GM21360 (cell line): ENCODE results near the gene UFD1.

Source experiments
- ATAC-seq: cut with Tn5 transposase; IDR thresholded peaks from one replicate; pipeline ENCODE4 v1.9.1; 2021; ENCODE audit warnings: mild to moderate bottlenecking, moderate library complexity; ENCODE audit not compliant: unreplicated experiment

UFD1 gene

DNA sequence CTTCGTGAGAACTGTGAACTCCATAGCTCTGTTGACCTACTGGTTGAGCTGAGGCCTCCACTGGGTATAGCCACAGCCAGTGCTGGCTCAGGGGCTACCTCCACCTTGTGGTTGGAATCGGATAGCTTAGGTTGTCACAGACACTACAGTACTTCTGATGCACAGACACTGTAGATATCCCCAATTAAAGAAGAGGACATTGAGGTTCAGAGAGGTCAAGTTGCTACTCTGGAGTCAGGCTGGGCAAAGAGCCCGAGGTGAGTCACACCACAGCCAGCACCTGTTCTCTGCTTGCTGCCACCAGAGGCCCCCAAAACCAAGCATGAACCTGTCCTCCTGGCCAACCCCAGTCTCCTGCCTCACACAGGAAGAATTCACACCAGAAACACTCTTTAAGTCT is 5.4 kb downstream of the UFD1 start:
- no peak for ATAC-seq

DNA sequence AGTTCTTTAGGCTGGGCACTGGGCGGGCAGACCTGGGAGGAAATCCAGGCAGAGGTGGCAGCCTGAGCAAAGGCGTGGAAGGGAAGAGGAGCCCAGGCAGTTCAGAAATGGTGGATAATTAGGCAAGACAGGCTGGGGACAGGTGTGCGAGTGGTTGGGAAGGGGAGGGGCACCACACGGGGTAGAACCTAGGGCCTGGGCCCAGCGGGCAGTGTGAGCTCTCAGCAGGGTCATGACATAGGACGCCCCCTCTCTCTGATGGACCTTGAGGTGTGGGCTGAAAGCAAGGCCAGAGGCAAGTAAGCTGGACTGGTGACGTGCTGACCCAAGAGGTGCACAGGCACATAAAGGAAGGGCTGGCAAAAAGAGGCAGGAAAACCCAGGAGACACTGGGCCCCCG is 6.8 kb downstream of the UFD1 start:
- no peak for ATAC-seq

DNA sequence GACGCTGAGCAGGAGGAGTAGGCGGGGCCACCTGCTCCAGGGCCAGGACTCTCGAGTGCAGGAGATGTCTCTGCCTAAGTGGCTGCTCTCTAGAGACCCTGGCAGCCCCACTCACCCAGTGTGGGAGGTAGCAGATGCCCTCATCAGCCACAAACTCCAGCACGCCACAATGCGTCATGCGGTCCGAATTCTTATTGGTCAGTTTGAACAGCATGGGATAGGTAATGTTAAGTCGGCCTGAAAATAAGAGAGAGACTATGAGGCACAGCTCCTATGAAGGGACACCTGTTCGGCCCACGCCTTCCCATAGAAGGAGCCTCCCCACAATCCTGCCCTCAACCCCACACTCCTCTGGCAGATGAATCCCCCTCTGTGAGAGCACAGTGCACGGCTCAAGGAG is 7.4 kb downstream of the UFD1 start:
- ATAC-seq: no peak

DNA sequence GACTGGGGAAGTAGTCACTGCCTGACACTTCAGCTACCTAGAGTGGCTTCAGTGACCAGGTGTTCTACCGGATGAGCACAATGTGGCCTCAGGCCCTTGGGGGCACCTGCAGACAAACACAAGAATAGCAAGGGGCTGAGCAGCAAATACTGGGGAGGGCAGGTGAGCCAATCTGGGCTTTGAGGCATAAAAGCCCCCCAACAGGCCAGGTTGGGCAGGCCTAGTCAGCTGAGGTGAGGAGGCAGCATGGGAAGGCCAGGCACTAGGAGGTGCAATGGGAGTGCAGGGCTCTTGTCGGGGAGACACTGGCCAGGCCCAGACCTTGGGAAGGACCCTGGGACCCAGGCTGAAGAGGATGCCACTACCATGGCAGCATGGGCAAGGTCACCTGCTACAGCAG is 9.0 kb downstream of the UFD1 start:
- no peak for ATAC-seq

DNA sequence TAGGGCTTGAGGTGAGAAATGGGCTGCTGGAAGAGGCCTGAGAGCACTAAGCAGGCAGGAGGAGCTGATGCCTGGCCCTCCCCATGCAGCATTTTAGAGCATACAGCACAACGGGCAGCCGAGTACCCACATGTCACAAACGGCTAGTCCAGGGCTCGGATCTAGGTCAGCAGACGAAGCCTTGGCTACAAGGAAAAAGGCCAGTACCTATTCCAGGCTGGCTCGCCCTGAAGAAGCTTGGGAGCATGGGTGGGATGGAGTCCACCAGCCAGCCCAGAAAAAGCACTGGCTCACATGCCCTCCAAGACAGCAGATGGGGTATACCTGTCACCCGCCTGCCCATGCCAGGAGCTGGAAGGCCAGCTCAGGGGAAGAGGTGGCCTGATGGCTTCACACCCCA is 9.6 kb downstream of the UFD1 start:
- no peak for ATAC-seq

DNA sequence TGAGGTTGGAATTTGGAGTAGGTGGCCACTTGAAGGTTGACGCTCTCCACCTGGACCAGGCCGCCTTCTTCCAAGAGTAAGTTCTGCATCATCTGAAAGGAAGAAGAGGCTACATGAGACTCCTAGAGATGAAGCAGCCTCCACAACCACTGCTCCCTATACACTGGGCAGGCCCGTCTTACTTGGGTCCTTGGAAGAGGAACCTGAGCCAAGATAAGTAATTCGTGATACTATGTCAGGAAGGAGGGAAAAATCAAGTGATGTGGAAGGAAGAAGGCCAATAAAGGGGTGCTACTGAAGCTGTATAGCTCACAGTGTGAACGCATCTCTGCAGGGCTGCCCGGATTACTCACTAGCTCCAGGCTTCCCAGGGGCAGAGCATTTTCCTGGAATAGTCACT is 11.1 kb downstream of the UFD1 start:
- ATAC-seq: no peak

DNA sequence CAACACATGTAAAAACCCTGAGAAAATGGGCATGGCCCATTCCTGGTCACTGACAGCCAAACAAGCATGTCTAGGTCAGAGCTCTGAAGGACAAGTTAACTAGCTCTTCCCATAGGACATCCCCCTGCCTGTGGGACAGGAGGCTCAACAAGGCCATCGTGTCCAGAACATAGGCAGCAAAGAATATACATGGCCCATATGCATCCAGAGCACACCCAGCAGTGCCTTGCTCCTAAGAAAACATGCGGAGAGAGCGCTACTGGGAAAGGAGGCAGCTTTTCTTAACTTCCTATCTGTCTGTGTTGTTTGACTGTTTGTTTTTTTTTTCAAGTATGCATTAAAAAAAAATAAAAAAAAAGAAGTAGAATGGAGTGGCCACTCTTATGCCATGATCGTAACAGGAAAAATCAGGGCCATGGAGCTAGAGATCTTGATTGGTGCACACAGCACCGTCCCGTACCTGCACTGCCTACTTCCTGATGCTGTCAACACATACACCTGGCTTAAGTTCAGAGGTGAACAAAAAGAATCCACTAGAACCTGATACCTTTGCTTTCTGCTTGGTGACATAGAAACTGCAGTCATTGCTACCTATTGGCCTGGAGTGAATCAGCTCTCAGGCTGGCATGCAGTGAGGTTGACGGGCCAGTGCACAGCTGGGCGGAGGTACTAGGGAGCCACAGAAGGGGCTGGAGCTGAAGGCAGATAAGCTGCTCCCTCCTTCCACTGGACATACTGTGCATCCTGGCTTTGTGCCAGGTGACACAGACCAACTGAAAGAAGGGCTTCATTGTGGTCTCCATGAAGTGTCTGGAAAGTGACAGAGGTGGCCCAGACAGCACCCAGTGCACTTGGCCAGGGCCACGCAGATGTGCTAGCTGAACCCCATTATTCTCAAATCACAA is 11.9 kb downstream of the UFD1 start:
- ATAC-seq: no peak

DNA sequence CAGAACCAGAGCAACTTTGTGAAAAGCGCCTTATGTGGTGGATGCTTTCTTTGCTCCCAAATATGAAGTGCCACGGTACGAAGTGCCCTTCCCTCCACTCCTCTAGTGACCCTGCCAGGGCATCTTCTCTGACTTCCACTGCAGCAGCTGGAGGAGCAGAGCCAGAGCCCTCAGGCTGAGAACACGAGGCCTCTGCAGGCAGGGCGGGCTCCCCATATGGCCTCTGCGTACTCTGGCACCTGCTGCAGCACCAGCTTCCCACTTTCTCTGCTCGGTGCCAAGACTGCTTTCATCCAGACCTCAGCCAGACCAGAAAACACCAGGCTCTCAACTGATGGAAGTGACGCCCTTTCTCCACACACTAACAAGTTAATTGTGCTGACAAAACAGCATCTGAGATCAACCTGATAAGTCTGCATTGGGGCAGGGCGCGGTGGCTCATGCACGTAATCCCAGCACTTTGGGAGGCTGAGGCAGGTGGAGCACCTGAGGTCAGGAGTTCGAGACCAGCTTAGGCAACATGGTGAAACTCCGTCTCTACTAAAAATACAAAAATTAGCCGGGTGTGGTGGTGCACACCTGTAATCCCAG is 12.8 kb downstream of the UFD1 start:
- no peak for ATAC-seq

DNA sequence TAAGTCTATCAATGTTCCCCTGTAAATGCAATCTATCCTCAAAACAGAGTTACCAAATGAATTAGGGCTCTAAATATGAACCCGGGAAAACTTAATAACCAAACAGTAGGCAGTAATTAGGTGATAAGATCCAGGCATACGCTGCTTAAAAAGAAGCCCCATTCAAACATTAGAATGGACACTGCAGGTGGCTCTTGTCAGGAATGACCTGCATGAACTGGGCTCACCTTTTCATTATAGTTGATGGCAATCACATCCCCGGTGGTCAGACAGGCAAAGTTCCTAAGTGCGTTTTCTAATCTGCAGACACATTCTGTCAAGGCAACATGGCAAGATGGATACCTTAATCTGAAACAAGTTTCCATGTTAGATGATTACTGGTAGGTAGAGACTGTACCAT is 14.0 kb downstream of the UFD1 start:
- ATAC-seq: no peak

DNA sequence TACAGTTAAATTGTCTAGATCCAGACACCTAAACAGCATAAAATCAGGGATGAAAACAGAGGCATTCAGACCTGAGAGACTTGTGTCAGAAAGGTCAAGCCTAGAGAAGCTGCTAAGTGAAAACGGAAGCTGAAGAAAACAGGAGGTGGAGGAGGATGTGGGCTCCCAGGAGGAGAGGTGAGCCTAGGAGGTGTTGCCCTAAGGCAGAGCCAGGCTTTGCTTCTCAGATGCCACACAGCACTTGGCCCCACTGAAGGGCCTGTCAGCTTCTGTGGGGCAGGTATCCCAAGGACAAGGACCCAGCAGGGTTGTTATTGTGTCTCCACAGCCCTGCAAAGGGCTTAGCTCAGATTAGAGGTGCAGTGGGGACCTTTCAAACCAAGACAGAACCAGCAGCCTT is 14.4 kb downstream of the UFD1 start:
- no peak for ATAC-seq

DNA sequence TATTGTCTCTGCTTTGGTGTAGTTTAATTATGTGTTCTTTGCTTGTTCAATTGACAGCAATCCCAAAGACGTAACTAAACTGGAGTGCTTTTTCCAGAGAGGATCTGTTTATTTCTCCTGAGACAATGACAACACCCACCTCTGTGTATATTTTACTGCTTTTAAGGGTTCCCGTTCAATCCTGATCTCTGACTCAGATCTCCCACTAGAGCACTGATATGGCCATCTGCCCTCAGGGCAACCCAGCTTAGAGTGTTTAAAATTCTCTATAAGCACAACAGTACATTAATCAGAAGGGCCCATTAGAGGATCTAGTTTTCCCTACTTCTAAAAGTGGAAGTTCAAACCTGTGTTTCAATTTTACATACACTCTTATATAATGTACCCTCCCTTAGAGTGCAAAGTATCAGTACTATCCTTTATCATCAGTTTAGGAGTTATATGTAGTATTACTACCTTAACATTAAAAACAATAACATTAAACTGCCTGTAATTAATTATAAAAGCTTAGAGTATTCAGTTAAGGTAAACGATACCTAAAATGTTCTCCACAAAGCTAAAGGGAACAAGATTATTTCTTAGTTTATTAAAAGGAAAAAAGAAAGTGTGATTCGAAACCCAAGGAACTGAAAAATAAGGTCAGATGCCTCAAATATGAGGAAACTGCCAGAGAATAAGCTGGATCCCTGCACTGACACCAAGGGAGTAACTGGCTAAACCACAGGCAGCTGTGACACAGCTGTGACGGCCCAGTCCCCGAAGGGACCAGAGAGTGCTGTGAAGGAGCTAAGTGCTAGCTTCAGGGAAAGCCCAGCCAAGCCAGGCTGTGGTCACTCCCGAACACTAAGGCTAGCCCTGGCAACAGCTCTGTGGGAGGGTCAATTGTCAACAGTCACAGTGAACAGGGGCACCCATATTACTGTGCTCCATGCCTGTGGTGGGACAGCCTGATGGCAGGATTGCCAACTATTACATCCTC is 15.2 kb downstream of the UFD1 start:
- no peak for ATAC-seq

DNA sequence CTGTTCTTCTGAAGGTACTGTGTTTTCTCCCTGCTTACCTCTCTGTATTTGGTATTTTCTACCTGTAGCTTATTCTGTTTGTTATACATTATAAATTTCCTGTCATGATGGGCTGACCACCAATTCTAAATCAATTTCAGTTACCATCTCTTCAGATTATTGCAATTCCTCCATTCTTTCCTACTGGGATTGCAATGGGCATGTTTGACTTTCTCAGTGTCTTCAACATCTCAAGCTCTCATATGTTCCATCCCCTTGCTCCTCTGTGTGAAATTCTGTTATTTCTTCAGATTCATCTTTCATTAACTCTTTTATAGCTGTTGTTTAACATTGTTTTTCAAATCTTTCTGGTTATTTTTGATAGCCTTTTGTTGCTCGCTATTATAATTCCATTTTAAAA is 16.0 kb downstream of the UFD1 start:
- ATAC-seq: no peak

DNA sequence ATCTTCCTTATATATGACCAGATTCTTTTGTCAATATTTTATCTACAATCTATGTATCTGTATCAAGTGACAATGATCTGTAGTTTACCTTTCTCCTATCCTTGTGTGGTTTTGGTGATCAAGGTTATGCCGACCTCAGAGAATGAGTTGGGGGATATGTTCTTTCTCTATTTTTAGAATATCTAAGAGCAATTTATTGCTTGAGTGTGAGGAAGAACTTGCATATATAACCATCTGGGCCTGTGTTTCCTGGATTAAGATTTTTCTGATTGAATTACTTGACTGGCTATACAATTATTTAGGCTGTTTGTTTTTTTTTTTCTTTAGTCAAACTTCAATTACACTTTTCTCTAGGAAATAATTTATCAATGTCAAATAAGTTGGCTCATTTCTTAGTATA is 17.5 kb downstream of the UFD1 start:
- no peak for ATAC-seq

DNA sequence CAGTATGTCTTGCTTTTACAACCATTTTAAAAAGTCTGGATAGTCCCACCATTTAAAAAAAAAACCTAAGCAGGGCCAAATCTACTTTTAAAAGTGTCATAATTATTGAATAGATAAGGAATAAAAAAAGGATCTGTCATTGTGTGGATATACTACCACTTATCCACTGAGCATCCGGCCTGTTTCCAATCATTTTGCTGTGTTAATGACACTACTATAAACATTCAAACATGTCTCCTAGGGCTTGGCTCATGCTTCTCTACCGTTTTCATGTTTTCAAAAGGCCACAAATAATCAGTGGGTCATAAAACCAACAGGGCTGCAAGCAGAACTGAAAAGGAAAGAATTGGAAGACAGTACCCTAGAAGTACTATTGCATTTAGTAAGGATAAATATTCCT is 19.0 kb downstream of the UFD1 start:
- no peak for ATAC-seq

DNA sequence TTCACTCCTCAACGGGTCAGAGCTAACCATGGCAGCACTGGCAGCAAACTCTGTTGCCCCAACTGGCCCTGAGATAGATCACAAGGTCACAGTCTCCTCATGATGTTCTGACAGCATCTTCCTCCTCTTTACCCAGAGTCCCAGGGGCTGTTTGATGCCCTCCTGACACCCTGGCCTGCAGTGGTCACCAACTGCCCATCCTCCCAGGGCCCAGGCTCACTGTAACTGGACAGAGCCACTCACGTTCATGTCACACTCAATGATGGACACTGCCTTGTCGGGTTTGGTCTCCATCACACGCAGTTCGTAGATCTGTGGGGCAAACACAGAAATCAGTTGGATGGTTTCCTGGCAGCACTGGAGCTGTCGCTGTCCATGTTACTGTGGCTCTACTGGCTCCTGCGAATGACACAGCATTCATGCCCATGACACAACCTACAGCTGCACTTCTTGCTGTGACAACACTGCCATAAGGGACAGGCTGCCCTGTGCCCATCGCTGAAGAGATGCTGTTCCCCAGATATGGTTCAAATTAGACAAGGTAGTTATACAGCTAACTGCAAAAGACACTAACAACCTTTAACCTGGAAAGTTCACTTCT is 21.1 kb downstream of the UFD1 start:
- no peak for ATAC-seq

DNA sequence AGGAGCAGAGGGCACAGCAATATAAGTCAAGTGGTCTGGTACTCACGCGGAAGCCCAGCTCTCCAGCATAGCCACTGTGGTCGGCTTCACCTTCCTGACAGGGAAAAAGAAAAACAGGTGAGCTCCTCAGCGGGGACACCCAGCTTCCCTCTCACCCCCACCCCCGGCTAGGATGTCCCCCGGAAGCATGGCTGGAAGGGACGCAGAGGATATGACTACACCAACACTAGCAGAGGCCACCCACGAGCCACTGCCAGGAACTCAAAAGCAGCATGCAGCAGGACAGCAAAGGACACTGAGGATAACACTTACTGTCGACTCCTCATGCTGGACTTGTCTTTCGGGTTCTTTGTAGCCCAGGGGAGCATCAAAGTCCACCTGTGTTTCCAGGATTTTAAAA is 22.5 kb downstream of the UFD1 start:
- no peak for ATAC-seq

DNA sequence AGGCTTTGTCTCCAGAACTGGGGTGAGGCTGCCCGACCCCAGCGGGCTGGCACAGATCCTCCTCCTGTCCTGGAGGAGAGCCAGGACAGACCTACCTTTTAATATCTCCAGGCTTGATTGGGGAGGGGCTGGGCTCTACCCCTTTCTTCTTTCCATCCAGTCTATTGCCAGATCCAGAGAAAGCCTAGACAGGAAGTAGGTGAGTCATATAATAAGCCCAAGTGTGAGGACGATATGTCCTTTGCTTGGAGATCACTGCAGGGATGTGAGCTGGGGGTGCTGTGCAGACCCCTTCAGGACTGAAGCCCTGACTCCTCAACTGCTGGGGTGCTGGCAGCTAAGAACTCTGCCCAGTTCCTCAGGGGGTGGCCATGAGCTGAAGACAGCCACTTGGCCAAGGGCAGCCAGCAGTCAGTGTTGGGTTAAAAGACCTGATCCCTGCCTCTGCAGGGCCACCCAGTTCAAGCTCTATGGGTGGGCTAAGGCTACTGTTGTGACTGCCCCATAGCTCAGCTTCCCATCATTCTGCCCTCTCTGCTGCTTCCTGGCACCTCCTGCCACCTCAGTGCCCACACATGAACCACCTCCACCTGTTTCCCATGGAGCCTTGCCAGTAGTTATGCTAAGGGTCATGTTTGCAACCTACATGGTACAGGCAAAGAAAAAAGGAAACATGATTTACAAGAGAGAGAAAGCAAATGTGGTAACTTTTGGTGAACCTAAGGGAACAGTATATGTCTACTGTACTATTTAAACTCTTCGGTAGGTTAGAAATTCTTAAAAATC is 23.2 kb downstream of the UFD1 start:
- no peak for ATAC-seq

DNA sequence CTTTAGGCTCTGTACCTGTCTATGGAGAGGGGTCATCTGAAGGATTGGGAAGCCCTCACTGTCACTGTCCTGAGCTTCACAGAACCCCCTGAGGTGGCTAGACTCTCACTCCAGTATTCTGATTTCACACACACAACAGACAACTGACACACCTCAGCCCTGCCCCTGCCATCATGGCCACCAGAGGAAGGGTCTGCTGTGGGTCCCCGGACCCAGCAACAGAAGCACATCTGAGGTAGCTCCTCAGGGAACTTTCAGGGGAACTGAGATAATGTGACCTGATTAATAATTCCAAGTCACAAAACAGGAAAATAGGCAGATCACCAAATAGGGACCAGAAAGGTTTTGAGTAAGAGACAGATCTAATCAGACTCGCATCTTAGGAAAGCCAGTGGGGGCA is 24.0 kb downstream of the UFD1 start:
- ATAC-seq: no peak

DNA sequence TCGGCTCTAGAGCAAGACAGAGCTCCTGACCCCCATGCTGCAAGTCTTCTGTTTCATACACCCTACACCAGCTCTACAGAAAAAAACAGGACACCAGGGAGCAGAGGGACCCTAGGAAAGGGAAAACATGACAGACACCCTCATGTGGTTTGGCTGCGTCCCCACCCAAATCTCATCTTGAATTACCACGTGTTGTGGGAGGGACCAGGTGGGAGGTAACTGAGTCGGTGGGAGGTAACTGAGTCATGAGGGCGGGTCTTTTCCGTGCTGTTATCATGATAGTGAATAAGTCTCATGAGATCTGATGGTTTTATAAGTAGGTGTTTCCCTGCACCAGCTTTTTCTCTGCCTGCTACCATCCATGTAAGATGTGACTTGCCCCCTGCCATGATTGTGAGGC is 24.8 kb downstream of the UFD1 start:
- ATAC-seq: no peak

DNA sequence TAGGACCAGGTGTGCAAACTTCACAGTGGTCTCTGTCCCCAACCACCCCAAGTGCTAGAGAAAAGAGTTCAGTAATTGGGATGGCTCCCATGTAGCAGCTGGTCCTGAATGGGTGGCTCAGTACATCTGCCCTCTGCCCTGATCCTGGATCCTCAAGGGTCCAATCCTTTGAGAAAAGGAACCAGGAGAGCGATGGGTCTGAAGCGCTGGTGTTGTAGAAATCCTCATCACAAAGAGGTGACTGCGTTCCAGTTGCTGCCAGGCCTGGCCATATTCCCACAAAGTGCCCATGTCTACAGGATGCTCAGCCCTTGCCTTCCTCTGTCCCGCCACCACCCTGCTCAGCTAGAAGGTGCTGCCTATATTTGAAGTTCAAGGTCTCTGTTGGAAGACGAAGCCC is 25.3 kb downstream of the UFD1 start:
- no peak for ATAC-seq
